GM15510 (cell line): Measurements from ENCODE around the gene THAP5.

Source experiments
- POLR2A ChIP-seq: IDR thresholded peaks from 3 replicates; pipeline ENCODE4 v1.6.1; 2011; ENCODE audit warnings: borderline replicate concordance; ENCODE audit not compliant: insufficient read length; ENCODE audit errors: extremely low read depth

The THAP5 gene

DNA sequence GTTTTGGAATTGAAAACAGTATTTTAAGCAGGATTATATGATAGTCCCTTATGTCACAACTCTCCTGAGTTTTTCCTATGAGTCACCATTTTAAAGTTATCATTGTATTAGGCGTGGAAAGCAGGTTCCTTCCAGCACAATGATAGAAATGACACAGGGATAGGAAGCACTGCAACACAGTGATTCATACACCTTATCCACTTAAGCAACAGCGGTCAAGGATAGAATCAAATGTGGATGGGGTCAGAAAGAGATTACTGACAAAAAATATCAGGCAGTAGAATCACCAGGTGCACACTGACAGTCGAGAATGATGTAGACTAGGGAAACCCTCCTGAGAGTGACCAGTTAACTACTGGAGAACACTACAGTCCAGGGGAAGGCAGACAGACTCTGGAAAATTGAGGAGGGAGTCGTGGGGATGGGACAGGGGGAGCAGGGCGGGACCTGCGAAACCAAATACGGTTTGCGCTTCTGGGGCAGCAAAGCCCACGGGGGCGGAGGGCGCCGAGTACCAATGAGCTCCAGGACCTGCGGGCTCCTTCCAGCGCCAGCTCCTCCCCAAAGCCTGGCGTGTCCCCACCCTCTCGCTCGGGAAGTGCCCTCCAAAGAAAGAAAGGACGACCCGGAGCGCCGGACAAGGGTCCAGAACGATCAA, 44.0 kb downstream of the THAP5 start:
- no peak for TF ChIP-seq POLR2A

DNA sequence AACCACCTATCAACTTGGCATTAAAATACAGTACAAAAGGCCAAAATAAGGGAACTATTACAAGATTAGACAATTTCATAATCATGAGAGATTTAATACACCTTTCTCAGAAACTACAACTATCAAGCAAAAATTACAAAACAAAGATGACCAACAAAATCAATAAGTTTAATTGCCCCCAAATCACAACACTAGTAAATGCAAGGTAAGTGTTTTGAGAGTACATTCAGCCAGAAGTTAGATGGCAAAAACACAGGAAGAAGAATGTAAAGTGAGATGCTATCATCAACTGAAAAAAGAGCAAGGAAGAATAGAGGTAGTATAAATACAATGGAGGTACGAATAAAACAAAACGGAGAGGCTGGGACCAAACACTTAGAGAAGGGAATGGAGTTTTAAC, 46.7 kb downstream of the THAP5 start:
- TF ChIP-seq POLR2A = no peak

DNA sequence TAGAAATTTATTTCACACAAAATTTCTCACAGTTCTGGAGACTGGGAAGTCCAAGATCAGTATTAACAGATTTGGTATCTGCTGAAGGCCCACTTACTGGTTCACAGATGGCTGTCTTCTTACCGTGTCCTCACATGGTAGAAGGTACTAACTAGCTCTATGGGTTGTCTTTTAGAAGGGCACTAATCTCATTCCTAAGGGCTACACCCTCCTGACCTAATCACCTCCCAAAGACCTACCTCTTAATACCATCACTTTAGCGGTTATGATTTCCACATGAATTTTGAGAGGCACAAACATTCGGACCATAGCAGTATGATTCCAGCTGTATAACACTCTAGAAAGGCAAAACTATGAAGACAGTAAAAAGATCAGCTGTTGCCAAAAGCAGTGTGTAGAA, 51.6 kb downstream of the THAP5 start:
- no peak for TF ChIP-seq POLR2A

DNA sequence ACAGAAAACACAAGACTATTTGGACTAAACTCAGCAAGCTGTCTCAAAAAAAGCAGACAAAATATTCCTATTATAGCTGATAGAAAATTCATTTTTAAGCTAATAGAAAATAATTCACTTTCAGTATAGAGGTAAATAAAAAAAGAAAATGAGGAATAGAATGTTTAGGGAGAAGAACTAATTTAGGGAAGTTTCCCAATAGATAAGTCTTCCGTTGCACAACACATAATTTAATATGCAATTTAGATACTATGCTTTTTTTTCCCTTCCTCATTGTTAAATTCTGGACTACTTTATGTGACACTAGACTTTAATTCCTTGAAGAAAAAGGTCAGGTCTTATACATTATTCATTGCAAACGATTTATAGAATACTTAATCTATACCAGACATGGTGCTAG, 53.9 kb downstream of the THAP5 start:
- TF ChIP-seq POLR2A = no peak

DNA sequence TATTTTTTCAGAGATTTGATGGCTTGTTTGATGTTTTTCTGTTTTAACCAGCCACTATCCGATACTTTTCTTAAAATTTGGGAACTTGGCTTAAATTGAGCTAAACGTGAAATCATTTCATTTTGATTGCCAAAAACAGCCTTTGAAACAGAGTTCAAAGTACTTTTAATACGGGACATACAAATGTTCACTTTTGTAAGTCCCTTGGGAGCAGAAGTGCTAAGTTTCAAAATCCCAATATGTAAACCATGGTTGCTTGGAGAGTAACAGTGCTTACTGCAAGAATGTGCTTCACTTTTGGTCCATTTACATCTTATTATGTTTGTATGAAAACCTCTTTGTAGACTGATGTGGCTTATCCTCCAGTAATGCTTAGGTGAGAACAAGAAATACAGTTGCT, 54.5 kb downstream of the THAP5 start:
- TF ChIP-seq POLR2A = no peak
